ENCODE measurements around the gene EMC7. TPM values are rescaled to one million over a fixed set of nuclear protein-coding genes. Genes with fewer than 3 reads are reported as not detected.
A peak's percentile ranks its signal among the peaks of the same experiment; 100 is the strongest.

EMC7 gene
- total RNA-seq, 1 experiment from 2014 or later, result 68.5 TPM

DNA sequence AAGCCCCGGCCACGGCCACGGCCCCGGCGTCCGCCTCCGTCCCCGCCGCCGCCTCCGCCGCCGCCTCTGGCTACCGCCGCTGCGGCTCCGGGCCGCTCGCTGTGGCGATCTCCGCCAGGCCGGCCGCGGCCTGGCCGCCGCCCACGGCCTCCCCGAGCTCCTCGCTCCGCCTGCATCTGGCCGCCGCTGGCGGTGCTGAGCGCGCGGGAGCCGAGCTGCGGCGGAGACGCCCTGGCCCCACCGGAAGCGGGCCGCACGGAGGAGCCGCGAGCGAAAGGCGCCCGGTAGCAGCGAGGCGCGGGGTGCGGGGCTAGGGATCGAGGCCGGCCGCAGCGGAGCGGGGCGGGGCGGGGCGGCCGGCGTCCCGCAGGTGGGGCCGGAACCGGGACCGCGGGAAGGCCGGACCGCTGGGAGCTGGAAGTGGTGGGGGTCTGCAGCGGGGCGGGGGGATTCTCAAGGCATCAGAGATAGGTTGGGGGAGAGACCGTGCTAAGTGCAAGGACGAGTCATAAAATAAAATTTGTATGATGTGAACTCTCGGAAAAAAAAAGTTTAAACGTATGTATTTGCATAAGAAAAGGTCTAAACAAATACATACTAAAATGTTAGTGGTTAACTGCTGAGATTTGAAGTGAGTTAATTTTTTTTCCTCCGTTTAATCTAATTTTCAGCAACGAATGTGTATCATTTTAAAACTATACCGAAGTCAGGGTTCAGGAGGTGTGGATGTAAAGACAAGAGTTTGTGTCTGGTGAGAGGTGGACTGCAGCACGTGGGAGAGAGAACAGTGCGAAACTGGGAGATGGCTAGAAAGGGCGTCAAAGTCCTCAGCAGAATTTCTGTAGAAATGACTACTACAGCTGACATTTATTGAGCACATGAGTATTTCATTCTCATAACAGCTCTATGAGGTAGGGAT lies 62.5 kb downstream of the EMC7 start, which contains the start of gene AVEN:
Gene AVEN, minus strand, starts transcription at position 334 of the 919 bp plus-strand sequence. Its CDS starts 158 bp downstream, at position 176.
- DNase-seq (ENCODE audit: low read depth), result peak; percentile 67

DNA sequence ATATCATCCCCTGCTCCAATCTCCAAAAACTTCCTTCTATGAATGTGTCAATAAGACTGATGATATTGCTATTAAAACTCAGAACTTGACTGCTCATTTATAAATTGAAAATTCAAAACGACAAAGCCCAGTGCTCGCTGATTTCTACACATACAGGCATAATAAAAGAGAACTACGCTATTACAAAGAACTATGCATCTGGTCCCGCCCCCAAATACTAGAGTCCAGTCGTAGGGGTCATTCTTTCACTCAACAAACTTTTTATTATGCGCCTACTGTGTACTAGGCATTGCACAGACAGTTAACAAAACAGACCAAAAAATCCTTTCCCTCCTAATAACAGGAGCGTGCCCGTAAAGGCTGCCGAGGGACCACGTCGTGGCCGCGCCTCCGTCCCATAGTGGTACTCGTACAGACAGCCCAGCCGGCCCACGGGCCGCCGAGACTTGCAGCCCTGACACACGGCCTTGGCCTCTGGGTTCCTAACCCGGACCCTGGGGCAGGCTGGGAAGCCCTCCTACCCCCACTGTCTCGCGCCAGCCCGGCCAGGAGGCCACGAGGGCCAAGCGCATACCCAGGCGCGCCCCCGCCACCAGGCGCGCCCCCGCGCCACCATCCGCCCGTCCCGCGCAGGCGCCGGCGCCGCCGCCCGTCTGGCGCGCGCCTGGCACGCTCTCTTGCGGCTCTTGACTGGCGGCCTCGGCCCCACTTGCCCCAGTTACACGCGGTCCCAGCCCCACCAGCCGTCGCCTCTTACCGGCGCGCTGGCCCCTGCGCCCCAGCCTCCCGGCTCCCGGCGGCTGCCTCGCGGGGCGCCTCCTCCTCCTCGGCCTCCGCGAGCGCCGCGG lies 63.4 kb downstream of the EMC7 start:
- peak; percentile 81 for DNase-seq (ENCODE audit: low read depth)

Other genes starting within 250 kb of the EMC7 start
- not detected in 2 replicates for gene CHRM5, start 133.4 kb downstream of the EMC7 start, total RNA-seq (2014; rRNA removed; shearing (Covaris generic))
- 21.5 and 28.0 TPM in 2 replicates for gene AVEN, start 62.7 kb downstream of the EMC7 start, total RNA-seq (2014; rRNA removed; shearing (Covaris generic))
- gene PGBD4, start 221 bp upstream of the EMC7 start, total RNA-seq (2014; rRNA removed; shearing (Covaris generic)), result 1.5 and 2.5 TPM in 2 replicates
- 49.4 and 57.8 TPM in 2 replicates for gene KATNBL1, start 108.2 kb upstream of the EMC7 start, total RNA-seq (2014; rRNA removed; shearing (Covaris generic))
- gene EMC4, start 123.2 kb upstream of the EMC7 start, total RNA-seq (2014; rRNA removed; shearing (Covaris generic)), result 238 and 265 TPM in 2 replicates
- gene SLC12A6, start 235.9 kb upstream of the EMC7 start, total RNA-seq (2014; rRNA removed; shearing (Covaris generic)), result 5.5 TPM in 2 replicates
- gene NOP10, start 241.3 kb upstream of the EMC7 start, total RNA-seq (2014; rRNA removed; shearing (Covaris generic)), result 411 and 530 TPM in 2 replicates
- under 0.01 TPM in 1 of 2 replicates, not detected in the other for gene NUTM1, start 241.5 kb upstream of the EMC7 start, total RNA-seq (2014; rRNA removed; shearing (Covaris generic))